ENCODE measurements around the gene BMP10.
"Not testable (repeated sequence)": the region's sequence is repeated elsewhere in the genome, so short reads cannot be mapped to it uniquely, and the experiment has no call there.

BMP10 gene

DNA sequence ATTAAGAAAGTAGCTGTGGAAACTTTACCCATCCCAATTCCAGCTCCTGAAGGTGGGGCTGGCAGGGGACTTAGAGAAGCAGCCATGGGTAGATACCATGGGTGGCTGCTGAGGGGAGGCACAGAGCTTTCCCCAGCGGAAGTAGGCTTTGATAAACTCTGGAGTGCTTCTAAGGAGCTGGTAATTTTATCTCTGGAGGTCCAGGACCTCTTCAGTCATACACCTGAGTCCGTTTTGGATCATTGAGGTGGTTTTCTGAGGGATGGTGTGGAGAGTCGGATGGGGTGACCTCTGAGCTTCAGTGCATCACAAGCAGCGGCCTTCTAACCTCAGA, 36.7 kb upstream of the BMP10 start:
- H3K4me3 ChIP-seq (ENCODE audit: low read length): no peak overlapping the region
- TF ChIP-seq, protein P1, sequence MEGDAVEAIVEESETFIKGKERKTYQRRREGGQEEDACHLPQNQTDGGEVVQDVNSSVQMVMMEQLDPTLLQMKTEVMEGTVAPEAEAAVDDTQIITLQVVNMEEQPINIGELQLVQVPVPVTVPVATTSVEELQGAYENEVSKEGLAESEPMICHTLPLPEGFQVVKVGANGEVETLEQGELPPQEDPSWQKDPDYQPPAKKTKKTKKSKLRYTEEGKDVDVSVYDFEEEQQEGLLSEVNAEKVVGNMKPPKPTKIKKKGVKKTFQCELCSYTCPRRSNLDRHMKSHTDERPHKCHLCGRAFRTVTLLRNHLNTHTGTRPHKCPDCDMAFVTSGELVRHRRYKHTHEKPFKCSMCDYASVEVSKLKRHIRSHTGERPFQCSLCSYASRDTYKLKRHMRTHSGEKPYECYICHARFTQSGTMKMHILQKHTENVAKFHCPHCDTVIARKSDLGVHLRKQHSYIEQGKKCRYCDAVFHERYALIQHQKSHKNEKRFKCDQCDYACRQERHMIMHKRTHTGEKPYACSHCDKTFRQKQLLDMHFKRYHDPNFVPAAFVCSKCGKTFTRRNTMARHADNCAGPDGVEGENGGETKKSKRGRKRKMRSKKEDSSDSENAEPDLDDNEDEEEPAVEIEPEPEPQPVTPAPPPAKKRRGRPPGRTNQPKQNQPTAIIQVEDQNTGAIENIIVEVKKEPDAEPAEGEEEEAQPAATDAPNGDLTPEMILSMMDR (conservative IDR thresholded peaks at IDR 0.05; ENCODE audit: low read depth, low read length): no peak
- DNase-seq (ENCODE audit: low read depth): no peak

DNA sequence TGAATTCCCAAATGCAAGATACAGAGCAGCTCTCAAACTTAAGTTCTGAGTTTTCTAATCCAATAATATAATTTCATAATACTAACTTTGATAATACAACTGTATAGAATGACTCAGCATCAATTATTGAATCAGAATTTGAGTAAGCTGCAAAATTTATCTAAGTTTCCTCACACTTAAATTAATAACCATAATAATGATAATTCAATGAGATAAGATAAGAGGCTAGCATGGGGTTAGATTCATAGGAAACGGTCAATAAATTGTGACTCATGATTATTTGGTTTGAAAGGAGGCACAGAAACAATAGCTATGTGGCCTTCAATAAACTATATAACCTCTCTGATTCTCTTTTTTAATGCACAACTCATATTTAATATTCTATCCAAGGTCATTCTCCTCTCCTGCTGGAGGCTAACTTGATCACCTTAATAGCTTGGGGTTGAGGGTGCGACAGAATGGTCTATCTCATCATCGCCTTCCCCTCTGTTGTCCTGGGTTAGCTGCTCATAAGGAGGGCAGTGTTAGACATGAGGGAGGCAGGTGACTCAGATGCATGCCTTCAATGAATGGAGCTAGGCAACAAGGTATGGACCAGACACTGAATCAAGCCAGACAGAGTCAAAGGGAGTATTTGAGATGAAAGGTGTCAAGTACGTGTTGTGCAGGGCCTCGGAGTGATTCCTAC, 36.2 kb upstream of the BMP10 start:
- TF ChIP-seq, protein P1 (conservative IDR thresholded peaks at IDR 0.05; ENCODE audit: low read depth, low read length): no peak
- no peak for DNase-seq (ENCODE audit: low read depth)
- no peak overlapping the region for H3K4me3 ChIP-seq (ENCODE audit: low read length)

DNA sequence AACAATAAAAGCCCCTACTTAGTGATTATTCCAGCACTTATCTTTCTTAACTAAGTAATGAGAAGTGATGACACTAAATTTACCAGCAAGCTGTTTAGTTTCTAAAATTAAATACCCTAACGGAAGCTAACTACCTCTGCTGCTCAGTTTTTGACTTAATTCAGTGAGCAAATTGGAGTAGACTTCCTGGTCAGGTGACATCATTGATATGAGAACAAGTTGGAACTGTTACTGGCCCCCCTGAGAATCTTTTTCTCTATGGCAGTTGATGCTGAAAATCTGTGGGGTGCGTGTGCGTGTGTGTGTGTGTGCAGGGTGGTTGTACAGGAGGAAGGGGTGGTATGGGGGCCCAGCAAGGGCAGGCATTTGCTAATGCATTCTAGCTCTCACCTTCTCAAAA, 35.5 kb upstream of the BMP10 start:
- DNase-seq (ENCODE audit: low read depth): no peak
- TF ChIP-seq, protein P1 (conservative IDR thresholded peaks at IDR 0.05; ENCODE audit: low read depth, low read length): no peak
- no peak overlapping the region for H3K4me3 ChIP-seq (ENCODE audit: low read length)

DNA sequence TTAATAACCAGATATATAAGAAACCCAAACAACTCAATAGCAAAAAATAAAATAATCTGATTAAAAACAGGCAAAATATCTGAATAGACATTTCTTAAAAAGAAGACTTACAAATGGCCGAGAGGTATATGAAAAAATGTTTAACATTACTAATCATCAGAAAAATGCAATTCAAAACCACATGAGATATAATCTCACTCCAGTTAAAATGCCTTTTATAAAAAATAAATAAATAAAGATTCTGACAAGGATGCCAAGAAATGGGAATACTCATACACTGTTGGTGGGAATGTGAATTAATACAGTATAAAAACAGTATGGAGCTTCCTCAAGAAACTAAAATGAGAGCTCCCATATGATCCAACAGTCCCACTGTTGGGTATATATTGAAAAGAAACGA, 33.9 kb upstream of the BMP10 start:
- TF ChIP-seq, protein P1 (conservative IDR thresholded peaks at IDR 0.05; ENCODE audit: low read depth, low read length): no peak
- H3K4me3 ChIP-seq (ENCODE audit: low read length): no peak overlapping the region
- DNase-seq (ENCODE audit: low read depth): no peak

DNA sequence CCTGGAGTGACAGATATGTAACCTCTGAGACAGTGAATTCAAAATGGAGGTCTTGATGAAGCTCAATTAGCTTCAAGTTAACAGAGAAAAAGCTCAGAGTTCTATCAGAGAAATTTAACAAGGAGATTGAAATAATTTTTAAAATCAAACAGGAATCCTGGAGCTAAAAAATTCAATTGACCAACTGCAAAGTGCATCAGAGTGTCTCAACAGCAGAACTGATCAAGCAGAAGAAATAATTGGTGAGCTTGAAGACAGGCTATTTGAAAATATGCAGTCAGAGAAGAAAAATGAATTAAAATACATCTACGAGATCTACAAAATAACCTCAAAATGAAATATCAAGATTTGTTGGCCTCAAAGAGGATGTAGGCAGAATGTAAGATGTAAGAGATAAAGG, 30.4 kb upstream of the BMP10 start:
- no peak for DNase-seq (ENCODE audit: low read depth)
- TF ChIP-seq, protein P1 (conservative IDR thresholded peaks at IDR 0.05; ENCODE audit: low read depth, low read length): no peak
- H3K4me3 ChIP-seq (ENCODE audit: low read length): no peak overlapping the region

DNA sequence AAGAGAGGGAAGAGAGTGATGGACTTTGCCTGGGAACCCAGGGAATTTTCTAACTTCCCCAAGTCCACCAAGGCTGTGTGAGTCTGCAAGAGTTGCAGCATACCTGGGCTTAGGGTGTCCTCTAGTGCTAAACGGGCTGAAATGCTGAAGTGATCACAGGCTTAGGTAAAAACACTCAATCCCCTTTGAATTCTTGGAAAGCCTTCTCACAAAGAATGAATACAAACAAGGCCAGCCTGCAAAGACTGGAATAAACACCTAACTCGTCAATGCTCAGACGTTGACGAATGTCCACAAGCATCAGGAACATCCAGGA, 30.0 kb upstream of the BMP10 start:
- DNase-seq (ENCODE audit: low read depth): no peak
- TF ChIP-seq, protein P1 (conservative IDR thresholded peaks at IDR 0.05; ENCODE audit: low read depth, low read length): peak; percentile 4
- no peak overlapping the region for H3K4me3 ChIP-seq (ENCODE audit: low read length)

DNA sequence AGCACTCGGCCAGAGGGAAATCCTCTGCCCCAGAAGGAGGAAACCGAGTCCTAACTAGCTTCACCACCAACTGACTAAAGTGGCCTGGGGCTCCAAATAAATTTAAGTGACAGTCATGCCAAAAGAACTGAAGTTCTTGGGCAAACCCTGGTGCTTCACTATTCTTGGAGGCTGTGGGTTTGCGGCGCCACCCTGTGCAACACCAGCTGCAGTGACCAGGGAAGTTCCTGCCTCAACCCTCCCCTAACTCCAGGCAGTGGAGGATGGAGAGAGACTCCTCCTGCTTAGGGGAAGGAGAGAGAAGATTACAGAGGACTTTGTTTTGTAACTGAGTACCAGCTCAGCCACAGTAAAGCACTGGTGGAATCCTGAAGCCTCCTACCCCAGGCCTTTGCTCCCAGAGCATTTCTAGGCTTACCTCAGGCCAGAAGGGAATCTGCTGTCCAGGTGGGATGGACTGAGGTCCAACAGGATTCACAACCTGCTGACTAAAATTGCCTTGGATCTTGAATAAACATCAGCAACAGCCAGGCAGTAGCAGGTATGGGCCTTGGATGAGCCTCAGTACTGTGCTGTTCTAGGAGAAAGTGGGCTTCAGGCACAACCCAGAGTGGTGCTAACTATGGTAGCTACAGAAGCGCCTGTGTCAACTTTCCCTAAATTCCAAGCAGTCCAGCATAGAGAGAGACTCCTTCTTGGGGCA, 29.4 kb upstream of the BMP10 start:
- DNase-seq (ENCODE audit: low read depth): no peak
- H3K4me3 ChIP-seq (ENCODE audit: low read length): no peak overlapping the region
- TF ChIP-seq, protein P1 (conservative IDR thresholded peaks at IDR 0.05; ENCODE audit: low read depth, low read length): no peak

DNA sequence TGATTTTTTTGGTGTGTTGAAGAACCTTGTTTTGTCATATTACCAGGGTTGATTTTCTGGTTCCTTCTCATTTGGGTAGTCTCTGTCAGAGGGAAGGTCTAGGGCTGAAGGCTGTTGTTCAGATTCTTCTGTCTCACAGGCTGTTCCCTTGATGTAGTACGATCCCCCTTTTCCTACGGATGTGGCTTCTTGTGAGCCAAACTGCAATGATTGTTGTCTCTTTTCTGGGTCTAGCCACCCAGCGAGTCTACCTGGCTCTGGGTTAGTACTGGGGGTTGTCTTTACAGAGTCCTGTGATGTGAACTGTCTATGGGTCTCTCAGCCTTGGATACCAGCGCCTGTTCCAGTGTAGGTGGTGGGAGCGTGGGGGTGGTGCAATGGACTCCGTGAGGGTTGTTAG, 24.8 kb upstream of the BMP10 start:
- DNase-seq (ENCODE audit: low read depth): not testable (repeated sequence)

More for the DNA sequence above, 24.8 kb upstream of the BMP10 start:
- not testable (repeated sequence) for H3K4me3 ChIP-seq (ENCODE audit: low read length)

Measured in retinal pigment epithelial cell (primary cell).